22Rv1 (cell line): ENCODE data around the gene PLA2G4D.

Experiments used
- CTCF ChIP-seq: fragments of 450-650 bp; IDR thresholded peaks from 2 replicates; pipeline ENCODE4 v1.5.1; 2017; ENCODE audit warnings: mild to moderate bottlenecking
- ZFX ChIP-seq: fragments of 450-650 bp; IDR thresholded peaks from 2 replicates; pipeline ENCODE4 v1.6.1; 2017; ENCODE audit warnings: antibody characterized with exemption, borderline replicate concordance

GRCh38 chr15:42134617-42135245 lies 40.4 kb upstream of the PLA2G4D start:
- TF ChIP-seq CTCF = no peak
- no peak for TF ChIP-seq ZFX
